ENCODE measurements around the gene KLHL8.

Gene KLHL8

DNA sequence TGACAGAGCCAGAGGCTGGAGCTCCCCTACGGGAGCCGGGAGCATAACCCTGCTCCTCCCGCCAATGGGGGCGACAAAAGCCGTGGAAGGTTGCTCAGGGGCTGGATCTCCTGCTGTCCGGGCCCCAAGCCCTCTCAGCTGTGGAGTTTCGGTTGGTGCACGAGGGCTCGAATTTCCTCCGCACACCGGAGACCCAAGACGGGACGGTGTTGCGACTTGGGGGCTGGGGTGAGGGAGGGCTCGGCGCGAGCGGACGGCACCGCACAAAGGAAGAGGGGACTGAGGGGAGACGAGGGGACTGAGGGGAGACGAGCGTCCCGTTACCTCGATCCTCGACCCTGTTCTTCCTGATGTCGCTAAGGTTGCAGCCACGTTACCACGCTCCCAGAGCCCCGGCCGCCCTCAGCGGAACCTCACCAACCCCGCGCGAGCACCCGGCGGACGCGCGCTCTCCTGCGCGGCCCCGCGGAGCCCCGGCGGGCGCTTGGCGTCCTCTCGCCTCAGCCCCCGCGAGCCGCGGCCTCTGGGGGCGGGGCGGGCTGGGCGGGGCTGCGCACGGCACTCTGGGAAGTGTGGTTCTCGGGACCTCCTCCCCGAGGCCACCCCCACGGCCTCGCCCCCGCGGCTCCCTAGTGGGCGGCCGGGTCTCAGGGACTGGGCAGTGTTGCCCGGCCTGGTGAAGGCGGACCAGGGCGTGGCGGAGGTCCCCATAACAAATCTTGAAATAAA is at the start of gene KLHL8:
Gene KLHL8 (minus strand): TSS at position 525 of the 729 bp plus-strand sequence. CDS start 25,079 bp downstream, outside the sequence.
- peak; percentile 74 to 79 for DNase-seq (ENCODE audit: low read depth in 2 of 2)

DNA sequence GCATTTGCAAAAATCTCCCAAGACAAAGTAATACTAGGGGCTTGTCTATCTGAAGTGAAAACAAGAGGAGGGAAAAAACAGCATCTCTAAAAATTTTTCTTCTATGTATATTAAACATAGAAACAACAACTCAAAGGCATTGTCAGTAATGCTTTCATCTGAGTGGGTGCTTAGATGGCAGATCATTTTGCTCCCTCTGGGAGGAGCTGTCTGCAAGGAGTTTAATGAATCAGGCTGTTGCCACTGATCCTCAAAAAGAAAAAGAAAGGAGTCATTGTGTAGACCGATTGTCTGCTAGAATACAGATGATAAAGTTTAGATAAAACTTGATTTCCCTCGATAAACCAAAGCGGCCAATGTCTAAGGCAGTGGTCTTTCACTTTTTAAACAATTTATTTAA is 49.7 kb upstream of the KLHL8 start:
- no peak for DNase-seq (ENCODE audit: low read depth in 2 of 2)

DNA sequence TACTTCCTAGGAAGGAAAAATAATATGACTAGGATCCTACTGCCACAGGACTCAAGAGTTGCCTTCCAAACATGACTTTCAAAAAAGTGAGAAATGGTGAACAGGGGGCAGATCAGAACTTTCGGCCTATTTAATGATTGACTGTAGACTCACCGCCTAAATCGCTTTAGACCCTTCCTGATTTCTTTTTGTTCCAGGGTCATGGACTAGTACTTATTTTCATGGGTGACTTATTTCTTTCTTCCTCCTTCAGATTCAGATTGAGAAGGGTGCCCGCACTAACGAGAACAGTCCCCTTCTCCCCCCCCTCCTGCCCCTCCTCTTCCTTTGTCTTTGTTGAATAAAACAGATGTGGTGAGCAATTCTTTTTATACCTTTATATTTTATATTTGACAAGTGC is 48.0 kb upstream of the KLHL8 start:
- DNase-seq (ENCODE audit: low read depth in 2 of 2), result no peak

DNA sequence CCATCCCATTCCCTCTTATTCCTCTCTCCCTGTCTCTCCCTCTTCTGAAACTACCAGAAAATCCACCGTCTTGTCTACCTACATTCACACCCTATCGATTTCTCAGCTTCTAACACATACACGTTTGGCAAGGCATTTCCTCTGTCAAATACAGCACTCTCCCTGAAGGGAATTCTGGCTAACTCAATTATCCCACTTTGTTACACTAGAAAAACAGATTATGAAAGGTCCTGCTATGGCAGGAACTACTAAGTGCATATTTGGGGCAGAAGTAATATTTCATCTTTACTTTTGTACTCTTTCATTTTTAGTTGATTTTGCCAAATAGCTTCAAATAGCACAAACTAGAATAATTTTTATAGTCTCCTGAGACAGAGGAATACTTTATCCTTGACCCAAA is 46.6 kb upstream of the KLHL8 start:
- DNase-seq (ENCODE audit: low read depth in 2 of 2), result no peak

DNA sequence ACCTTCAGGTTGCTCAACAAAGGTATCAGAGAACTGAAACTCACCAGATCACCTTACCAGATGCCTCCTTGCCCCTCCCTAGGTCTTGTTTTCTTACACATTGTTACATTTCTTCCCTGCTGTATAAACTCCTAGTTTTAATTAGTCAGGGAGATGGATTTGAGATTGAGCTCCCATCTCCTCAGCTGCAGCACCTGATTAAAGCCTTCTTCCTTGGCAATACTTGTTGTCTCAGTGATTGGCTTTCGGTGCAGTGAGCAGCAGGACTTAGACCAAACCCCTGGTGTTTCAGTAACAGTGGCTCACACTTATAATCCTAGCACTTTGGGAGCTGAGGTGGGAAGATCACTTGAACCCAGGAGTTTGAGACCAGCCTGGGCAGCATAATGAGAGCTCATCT is 42.5 kb upstream of the KLHL8 start:
- DNase-seq (ENCODE audit: low read depth in 2 of 2), result no peak

DNA sequence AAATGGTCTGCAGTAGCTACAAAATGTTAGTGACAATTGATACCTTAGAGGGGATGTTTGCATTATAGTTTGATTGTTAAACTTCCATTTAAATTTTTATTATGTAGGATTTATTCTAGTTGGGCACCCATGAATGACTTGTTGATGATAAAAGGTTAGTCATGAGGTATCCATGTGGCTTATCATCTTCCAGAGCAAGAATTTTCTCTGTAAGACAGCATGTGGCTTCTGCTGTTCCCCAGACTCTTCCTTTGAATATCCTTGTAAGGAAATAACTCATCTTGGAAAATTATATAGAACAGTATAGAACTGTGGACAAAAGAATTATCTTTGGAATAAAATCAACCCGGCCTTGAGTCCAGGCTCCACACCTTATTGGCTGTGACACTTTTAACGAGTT is 40.1 kb upstream of the KLHL8 start:
- DNase-seq (ENCODE audit: low read depth in 2 of 2), result no peak

DNA sequence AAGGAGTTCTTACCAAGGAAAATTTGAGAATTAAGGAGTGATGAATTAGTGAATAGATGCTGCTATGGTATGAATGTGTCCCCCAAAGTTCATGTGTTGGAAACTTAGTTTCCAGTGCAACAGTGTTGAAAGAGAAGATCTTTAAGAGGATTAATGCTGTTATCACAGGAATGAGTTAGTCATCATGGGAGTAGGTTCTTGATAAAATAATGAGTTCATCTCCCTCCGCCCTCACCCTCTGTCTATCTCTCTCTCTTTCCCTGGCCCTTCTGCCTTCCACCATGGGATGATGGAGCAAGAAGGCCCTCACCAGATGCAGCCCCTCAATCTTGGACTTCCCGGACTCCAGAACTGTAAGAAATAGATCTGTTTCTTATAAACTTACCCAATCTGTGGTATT is 38.3 kb upstream of the KLHL8 start:
- DNase-seq (ENCODE audit: low read depth in 2 of 2), result no peak

DNA sequence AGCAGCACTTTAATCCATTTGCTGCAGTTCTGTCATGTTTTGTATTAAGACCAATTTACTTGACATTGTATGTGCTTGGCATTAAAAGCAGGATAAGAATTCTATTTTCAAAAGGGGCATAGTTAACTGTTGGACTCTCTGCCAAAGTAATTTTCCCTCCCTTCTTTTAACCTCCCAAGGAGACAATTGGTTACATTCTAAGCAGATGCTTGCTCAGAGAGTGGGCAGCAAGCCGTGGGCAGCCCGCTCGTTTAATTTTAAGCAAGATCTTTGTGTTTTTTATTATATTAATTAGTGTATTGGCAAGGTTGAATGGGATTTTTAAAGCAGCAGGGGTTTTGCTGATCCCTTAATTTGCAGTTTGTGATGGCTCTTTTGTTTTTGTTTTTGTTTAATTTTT is 37.1 kb upstream of the KLHL8 start:
- DNase-seq (ENCODE audit: low read depth in 2 of 2), result no peak

DNA sequence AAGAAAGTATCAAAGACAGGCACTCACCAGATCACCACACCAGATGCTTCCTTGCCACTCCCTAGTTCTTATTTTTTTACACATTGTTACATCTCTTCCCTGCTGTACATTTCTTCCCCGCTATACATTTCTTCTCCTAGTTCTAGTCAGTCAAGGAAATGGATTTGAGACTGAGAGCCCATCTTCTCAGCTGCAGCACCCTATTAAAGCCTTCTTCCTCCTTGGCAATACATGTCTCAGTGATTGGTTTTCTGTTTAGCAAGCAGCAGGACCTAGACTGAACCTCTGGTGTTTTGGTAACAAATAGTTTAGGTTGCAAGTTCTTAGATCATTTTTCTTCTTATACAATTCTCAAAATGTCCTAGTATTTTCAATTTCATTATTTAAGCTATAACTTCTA is 35.3 kb upstream of the KLHL8 start:
- DNase-seq (ENCODE audit: low read depth in 2 of 2), result no peak

DNA sequence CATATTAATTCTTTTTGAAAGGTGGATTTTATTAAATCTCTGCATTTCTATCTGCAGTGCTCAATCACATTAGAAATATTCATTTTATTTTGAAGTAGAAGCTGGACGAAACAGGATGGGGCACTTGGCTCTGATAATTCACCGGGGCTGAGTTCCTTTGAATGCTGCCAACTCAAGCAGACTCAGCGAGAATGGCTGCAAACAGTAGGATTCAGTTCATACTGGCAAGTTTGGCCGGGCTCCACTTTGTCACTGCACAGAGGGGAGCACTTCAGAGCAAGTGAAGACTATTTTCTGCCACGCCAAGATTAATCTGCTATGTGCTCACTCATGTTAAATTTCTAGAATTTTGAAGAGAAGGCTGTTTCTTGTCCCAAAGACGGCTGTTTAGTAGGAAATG is 30.7 kb upstream of the KLHL8 start:
- DNase-seq (ENCODE audit: low read depth in 2 of 2), result no peak

DNA sequence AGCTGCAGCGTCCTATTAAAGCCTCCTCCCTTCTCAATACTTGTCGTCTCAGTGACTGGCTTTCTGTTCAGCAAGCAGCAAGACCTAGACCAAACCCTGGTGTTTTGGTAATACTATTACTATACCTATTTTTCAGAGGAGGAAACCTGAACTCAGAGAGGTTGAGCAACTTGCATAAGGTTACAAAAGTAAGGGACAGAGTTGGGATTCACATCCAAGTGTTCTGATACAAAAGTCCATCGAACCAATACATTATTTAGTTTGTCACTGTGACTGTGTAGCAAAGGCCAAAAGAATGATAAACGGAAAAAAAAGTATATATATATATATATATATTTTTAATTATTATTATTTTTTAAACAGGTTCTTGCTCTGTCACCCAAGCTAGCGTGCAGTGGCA is 29.9 kb upstream of the KLHL8 start:
- DNase-seq (ENCODE audit: low read depth in 2 of 2), result no peak

DNA sequence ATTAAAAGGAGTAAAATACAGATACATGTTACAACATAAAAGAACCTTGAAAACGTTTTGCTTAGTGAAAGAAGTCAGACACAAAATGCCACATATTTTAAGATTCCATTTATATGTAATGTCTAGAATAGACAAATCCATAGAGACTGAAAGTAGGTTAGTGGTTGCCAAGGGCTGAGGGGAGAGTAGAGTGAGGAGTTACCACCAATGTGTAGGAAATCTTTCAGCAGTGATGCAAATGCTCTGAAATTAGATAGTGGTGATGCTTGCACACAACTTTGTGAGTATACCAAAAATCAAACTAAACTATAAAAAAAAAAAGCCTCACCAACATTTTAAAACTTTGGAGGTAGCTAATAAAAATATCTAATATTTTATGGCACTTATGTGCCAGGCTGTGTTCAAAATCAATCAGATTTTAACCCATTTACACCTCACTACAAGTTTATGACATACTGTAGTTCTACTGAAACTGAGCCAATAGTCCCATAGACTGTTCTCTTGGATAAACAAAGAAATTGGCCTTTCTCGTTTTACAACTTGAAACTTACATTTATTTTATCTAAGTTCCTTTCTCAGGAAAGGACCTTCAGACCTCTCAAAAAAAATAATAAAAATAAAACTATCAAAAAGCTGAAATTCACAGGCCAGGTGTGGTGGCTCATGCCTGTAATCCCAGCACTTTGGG is 29.1 kb upstream of the KLHL8 start:
- no peak for DNase-seq (ENCODE audit: low read depth in 2 of 2)

DNA sequence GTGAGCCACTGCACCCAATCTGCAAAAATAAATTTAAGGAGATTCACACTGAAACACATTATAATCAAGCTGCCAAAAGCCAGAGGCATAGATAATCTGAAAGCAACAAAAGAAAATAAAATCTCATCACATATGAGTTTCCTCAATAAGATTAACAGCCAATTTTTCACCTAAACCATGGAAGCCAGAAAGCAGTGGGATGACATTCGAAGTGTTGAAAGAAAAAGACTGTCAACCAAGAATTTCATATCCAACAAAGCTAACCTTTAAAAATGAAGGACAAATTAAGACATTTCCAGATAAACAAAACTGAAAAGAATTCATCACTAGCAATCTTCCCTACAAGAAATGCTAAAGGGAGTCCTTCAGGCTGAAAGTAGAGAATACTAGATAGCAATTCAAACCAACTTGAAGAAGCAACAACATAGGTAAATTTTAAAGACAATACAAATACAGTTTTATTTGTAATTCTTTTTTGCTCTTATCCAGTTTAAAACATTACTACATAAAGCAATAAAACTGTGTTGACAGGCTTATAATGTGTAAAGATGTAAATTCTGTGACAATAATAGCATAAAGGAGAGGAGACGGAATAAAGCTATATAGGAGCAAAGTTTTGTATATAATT is 23.1 kb upstream of the KLHL8 start:
- DNase-seq (ENCODE audit: low read depth in 2 of 2), result no peak

DNA sequence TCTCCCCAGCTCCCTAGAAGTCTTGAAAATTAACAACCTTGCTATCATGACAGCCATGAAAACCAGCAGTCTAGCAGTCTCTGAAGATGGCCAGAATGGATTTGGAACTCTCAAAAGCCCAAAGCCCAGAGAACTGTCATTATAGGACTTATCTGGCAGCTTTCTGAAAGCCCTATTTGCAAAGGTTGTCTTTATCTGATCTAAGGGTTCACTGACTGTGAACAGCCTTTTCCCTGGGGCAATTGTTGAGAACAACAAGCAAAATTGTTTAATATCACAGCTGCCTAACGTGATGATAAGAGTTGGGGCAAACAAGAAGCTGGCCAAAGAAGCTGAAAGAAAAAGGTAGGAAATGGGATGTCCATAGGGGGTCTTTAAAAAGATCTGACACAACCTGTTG is 20.9 kb upstream of the KLHL8 start:
- no peak for DNase-seq (ENCODE audit: low read depth in 2 of 2)

DNA sequence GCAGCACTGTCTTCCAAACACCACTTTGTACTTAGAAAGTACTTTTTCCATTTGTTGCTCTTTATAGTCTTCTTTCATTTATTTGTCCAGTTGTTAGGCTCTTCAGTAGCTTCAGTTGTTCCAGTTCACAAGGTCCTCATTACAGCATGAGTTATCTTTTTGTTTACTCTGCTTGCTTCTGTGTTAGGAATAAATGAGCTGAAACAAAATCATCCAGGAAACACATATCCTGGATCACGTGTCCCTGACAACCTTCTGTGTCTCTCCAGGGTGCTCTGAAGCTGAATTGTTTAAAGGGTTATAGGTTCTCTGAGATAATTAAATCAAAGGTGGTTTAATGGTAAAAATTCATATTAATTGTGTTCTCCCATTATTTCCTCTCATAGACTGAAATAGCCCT is 19.9 kb upstream of the KLHL8 start:
- DNase-seq (ENCODE audit: low read depth in 2 of 2), result no peak

DNA sequence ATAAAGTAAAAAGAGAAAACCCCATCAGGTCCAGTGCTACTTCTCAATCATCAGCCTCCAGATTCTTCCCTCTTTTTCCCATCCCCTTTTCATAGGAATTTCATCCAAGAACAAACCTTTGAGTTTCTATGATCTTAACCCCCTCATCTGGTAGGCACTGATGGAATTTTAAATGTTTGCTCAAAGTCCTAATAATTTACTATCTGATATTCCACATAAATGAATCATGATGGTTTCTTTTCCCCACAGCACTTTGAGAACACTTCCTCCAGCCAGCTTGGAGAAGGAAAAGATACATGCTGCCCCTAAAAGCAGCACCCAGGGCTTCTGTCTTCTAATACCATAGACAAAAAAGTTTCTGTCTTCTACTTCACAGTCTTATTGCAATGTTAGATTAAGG is 19.4 kb upstream of the KLHL8 start:
- no peak for DNase-seq (ENCODE audit: low read depth in 2 of 2)

DNA sequence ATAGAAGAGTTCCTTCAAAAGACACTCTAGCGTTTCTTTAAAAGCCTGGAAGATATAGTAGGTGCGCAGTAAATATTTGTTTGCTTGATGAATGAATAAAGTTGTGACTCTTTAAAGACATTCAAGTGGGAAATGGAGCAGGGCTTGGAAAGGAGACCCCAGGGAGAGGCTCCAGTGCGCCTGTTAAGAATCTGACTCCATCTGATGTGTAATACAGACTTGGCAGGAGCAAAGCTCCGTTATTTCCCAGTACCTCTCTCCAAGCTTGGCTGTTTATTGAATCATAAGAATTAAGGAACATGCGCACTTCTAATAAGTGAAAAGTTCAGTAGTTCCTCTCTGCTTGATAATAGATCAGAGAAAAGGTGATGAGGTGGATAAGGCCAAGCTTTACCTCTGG is 18.8 kb upstream of the KLHL8 start:
- no peak for DNase-seq (ENCODE audit: low read depth in 2 of 2)

DNA sequence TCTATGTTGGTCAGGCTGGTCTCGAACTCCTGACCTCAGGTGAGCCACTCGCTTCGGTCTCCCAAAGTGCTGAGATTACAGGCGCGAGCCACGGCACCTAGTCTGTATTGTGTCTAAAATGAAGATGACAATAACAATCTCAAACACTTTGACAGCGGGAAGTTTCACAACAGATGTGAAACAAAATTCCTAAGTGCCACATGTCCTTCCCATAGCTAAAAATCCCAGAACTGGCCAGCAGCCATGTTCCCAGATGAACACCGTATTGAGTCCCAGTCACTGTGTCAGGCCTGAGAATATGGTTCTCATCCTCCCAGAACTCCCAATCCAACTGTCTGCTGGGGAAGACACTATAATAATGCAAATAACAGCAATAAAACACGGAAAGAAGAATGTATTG is 16.4 kb upstream of the KLHL8 start:
- no peak for DNase-seq (ENCODE audit: low read depth in 2 of 2)

DNA sequence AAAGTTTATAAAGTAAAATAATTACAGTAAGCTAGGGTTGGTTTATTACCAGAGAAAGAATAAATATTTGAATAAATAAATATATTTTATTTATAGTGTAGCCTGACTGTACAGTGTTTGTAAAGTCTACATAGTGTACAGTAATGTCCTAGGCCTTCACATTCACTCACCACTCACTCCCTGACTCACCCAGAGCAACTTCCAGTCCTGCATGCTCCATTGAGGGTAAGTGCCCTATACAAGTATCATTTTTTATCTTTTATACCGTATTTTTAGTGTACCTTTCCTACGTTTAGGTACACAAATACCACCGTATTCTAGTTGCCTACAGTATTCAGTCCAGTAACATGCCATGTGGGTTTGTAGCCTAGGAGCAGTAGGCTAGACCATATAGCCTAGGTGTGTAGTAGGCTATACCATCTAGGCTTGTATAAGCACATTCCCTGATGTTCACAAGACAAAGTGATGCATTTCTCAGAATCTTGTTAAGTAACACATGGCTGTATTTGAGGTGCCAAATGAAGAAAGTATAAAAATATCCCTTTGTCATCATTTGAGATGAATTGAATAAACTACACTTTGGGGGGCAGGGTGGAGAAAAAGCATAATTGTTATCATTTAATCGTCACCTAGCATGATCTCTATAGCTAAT is 14.7 kb upstream of the KLHL8 start:
- no peak for DNase-seq (ENCODE audit: low read depth in 2 of 2)

DNA sequence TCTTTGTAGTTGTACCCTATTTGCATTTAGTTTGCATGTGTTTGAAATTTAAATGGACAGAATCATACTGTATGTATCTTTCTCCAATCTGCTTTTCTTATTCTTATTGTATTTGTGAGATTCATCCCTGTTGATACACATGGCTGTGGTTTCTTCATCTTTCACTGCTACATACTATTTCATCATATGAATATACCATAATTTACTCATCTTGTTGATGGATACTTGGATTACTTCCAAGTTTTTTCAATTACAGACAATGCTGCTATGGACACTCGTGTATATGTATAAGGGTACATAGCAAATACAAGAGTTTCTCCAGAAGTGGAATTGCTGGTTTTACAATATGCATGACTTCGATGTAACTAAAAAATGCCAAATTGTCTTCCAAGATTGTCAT is 11.8 kb upstream of the KLHL8 start:
- DNase-seq (ENCODE audit: low read depth in 2 of 2), result no peak

DNA sequence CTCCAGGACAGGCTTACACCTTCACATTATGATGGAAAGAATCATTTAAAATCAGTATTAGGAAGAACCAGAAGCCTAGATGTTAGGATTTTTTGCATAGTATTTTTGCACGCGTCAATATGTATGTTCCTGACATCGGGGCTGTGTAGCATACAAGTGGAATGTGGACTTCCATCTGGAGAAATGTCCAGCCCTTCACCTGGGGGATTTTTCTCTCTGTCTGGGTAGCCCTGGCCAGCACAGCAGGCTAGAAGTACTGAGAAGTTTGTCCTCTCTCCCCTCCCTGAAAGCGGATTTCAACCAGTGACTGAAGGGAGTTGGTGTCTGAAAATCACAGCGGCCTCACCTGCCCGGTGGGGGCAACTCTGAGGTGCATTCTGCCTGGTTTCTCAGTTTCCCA is 10.4 kb upstream of the KLHL8 start:
- no peak for DNase-seq (ENCODE audit: low read depth in 2 of 2)

DNA sequence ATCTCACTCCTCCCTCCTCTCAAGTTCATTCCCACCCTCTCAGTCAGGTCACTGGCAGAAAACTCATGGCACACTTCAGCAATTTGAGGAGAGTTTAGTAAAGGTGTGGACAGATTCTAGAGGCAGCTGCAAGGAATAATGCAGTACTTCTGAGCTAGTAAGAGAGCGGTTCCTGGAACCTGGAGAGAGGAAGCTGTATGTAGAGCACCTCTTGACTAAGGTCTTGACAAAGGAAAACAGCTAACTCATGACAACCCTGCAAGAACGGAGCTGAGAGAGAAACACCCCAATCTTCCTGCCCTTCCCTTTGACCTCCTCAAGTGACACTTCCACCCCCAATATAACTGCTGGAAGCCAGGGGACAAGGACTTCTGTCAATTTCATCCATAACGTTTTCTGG is 9.6 kb upstream of the KLHL8 start:
- DNase-seq (ENCODE audit: low read depth in 2 of 2), result no peak

Measured in stimulated activated CD4-positive, alpha-beta T cell treated with anti-CD3 and anti-CD28 coated beads, Interleukin-1b, Interleukin-23, amount 100 ng/mL, for 4 hours (primary cell).